Fibroblast of mammary gland (primary cell): ENCODE data around the gene SCAPER.

Source experiments
- DNase-seq: peaks from one replicate; pipeline ENCODE4 v3.0.0-alpha.2; 2010; ENCODE audit warnings: low read depth
- H3K4me3 ChIP-seq: 2 replicates; pipeline ENCODE4 v1.5.1; 2011; ENCODE audit warnings: low read depth, mild to moderate bottlenecking, low read length, moderate library complexity; ENCODE audit not compliant: control insufficient read depth
- TF ChIP-seq, protein P1 (sequence below): conservative IDR thresholded peaks from 2 replicates; pipeline ENCODE4 v1.5.1; 2011; ENCODE audit warnings: low read depth, low read length, inconsistent platforms; ENCODE audit not compliant: control insufficient read depth, insufficient read depth

The SCAPER gene

DNA sequence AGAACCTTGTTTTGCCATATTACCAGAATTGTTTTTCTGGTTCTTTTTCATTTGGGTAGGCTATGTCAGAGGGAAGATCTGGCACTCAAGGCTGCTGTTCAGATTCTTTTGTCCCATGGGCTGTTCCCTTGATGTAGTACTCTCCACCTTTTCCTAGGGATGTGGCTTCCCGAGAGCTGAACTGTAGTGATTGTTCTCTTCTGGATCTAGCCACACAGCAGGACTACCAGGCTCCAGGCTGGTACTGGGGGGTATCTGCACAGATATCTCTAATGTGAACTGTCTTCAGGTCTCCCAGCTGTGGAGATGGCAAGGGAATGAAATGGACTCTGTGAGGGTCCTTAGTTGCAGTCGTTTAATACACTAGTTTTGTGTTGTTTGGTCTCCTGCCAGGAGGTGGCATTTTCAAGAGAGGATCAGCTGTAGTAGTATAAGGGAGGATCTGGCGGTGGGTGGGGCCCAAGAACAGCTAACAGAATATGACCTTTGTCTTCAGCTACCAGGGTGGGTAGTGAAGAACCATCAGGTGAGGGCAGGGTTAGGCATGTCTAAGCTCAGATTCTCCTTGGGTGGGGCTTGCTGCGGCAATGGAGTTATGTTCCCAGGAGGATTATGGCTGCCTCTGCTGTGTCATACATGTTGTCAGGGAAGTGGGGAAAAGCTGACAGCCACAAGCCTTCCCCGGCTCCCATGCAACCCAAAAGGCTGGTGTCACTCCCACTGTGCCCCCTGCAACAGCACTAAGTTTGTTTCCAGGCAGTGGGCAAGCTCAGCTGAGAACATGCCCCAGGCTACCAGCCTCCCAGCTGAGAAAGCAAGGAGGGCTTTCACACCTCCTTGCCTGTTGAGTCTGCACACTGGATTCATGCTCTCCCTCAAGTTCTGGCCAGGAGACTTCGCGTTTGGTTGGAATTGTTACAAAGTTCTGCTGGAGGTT lies 316.1 kb downstream of the SCAPER start:
- TF ChIP-seq, protein P1, sequence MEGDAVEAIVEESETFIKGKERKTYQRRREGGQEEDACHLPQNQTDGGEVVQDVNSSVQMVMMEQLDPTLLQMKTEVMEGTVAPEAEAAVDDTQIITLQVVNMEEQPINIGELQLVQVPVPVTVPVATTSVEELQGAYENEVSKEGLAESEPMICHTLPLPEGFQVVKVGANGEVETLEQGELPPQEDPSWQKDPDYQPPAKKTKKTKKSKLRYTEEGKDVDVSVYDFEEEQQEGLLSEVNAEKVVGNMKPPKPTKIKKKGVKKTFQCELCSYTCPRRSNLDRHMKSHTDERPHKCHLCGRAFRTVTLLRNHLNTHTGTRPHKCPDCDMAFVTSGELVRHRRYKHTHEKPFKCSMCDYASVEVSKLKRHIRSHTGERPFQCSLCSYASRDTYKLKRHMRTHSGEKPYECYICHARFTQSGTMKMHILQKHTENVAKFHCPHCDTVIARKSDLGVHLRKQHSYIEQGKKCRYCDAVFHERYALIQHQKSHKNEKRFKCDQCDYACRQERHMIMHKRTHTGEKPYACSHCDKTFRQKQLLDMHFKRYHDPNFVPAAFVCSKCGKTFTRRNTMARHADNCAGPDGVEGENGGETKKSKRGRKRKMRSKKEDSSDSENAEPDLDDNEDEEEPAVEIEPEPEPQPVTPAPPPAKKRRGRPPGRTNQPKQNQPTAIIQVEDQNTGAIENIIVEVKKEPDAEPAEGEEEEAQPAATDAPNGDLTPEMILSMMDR = no peak
- H3K4me3 ChIP-seq = no peak overlapping the region
- DNase-seq = no peak

DNA sequence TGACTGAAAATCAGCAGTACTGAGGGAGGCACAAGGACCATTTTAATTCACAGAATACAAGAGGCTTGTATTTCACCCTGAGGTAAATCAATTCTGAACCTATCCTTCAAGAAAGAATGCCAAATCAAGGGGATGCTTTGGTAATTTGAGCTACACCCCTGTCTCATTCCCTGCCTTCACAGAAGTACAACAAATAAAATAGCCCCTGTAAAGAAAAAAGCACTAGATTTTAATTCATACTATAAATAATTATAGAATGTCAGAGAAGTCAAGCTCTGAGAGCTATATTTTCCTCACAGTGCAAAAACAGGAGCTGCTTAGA lies 319.6 kb downstream of the SCAPER start:
- DNase-seq = no peak
- TF ChIP-seq, protein P1 = no peak
- no peak overlapping the region for H3K4me3 ChIP-seq

GRCh38 chr15:76584868-76585575 lies 320.1 kb downstream of the SCAPER start:
- DNase-seq = no peak
- TF ChIP-seq, protein P1 = no peak
- no peak overlapping the region for H3K4me3 ChIP-seq

DNA sequence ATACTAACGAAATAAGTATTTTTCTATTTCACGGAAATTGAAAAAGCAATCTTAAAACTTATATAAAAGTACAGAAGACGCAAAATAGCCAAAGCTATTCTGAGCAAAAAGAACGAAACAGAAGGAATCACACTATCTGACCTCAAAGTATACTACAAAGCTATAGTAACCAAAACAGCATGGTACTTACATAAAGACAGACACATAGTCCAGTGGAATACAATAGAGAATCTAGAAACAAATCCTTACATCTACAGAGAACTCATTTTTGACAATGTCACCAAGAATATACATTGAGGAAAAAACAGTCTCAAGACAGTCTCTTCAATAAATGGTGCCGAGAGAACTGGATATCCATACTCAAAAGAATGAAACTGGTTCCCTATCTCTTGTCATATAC lies 322.6 kb downstream of the SCAPER start:
- TF ChIP-seq, protein P1 = no peak
- DNase-seq = no peak
- H3K4me3 ChIP-seq = no peak overlapping the region

GRCh38 chr15:76577879-76578512 lies 327.1 kb downstream of the SCAPER start:
- H3K4me3 ChIP-seq = no peak overlapping the region
- no peak for DNase-seq
- TF ChIP-seq, protein P1 = no peak

- H3K4me3 ChIP-seq = no peak overlapping the region
- TF ChIP-seq, protein P1 = no peak
- DNase-seq = peak; percentile 43
These were observed 328.4 kb downstream of the SCAPER start for GRCh38 chr15:76576523-76577279.
